Hepatocyte (in vitro differentiated cells): ENCODE results near the gene RRM1. TPM values are rescaled to one million over a fixed set of nuclear protein-coding genes. Genes with fewer than 3 reads are reported as not detected.

Experiments
- DNase-seq: peaks from one replicate; pipeline ENCODE4 v3.0.0-alpha.2; 2016; ENCODE audit warnings: low spot score
- H2AFZ ChIP-seq: fragments of 200-600 bp; sonication (generic); 2 replicates; pipeline ENCODE4 v1.6.0; 2016; ENCODE audit warnings: antibody characterized with exemption, mild to moderate bottlenecking
- H3K27ac ChIP-seq: fragments of 200-600 bp; sonication (generic); 2 replicates; pipeline ENCODE4 v1.5.1; 2016; ENCODE audit warnings: mild to moderate bottlenecking
- H3K27me3 ChIP-seq: fragments of 200-600 bp; sonication (generic); 2 replicates; pipeline ENCODE4 v1.6.1; 2016
- H3K36me3 ChIP-seq: fragments of 200-600 bp; sonication (generic); replicated peaks from 2 replicates; pipeline ENCODE4 v1.5.1; 2016; ENCODE audit warnings: low read depth; ENCODE audit not compliant: insufficient read depth
- H3K4me1 ChIP-seq: fragments of 200-600 bp; sonication (generic); 2 replicates; pipeline ENCODE4 v1.5.1; 2016; ENCODE audit warnings: mild to moderate bottlenecking, moderate library complexity; ENCODE audit not compliant: insufficient read depth
- H3K4me2 ChIP-seq: fragments of 200-600 bp; sonication (generic); 2 replicates; pipeline ENCODE4 v1.6.0; 2016
- H3K4me3 ChIP-seq: fragments of 200-600 bp; sonication (generic); 2 replicates; pipeline ENCODE4 v1.5.1; 2016; ENCODE audit warnings: mild to moderate bottlenecking
- H3K79me2 ChIP-seq: fragments of 200-600 bp; sonication (generic); 2 replicates; pipeline ENCODE4 v1.6.0; 2017; ENCODE audit warnings: mild to moderate bottlenecking
- H3K9me2 ChIP-seq: fragments of 200-600 bp; sonication (generic); replicated peaks from 2 replicates; pipeline ENCODE4 v1.6.0; 2017; ENCODE audit warnings: mild to moderate bottlenecking; ENCODE audit not compliant: insufficient read depth
- H3K9me3 ChIP-seq: fragments of 200-600 bp; sonication (generic); 2 replicates; pipeline ENCODE4 v1.5.1; 2016; ENCODE audit warnings: low read depth, mild to moderate bottlenecking
- H4K20me1 ChIP-seq: fragments of 200-600 bp; sonication (generic); 2 replicates; pipeline ENCODE4 v1.6.0; 2016; ENCODE audit warnings: mild to moderate bottlenecking; ENCODE audit not compliant: insufficient read depth, poor library complexity, severe bottlenecking
- CTCF ChIP-seq: fragments of 200-600 bp; sonication (generic); IDR thresholded peaks from 2 replicates; pipeline ENCODE4 v1.5.1; 2016; ENCODE audit warnings: antibody characterized with exemption, mild to moderate bottlenecking; ENCODE audit not compliant: poor library complexity
- EZH2 ChIP-seq: fragments of 200-600 bp; sonication (generic); IDR thresholded peaks from 2 replicates; pipeline ENCODE4 v1.6.1; 2016; ENCODE audit warnings: antibody characterized with exemption, mild to moderate bottlenecking, borderline replicate concordance
- EZH2phosphoT487 ChIP-seq: fragments of 200-600 bp; sonication (generic); IDR thresholded peaks from one replicate; pipeline ENCODE4 v1.6.1; 2018; ENCODE audit warnings: antibody characterized with exemption, mild to moderate bottlenecking, low read depth, moderate library complexity; ENCODE audit not compliant: unreplicated experiment, severe bottlenecking
- WGBS: methylation state at CpG from one replicate; pipeline ENCODE4 v1.1.6; 2016; ENCODE audit warnings: low lambda C conversion rate; ENCODE audit errors: missing lambda C conversion rate; 5-methylcytosine and 5-hydroxymethylcytosine counted together
- polyA plus RNA-seq: library from polyadenylated mRNA; unstranded; fragments of >200 nt; fragmentation: Nextera tagmentation; extraction: Ambion mirVana; gene quantifications from 2 replicates; pipeline ENCODE4 v1.2.1, GENCODE V29; 2016
- total RNA-seq: library from RNA; depleted of rRNA; stranded (reverse); fragments of >200 nt; gene quantifications from 2 replicates; pipeline ENCODE4 v1.2.3, GENCODE V29; 2014

RRM1 gene
- total and polyA plus RNA-seq, 2 experiments from 2014 or later, result 25.9 to 34.5 TPM

- no peaks in the 10 kb centered on the region for H3K36me3 ChIP-seq
- H3K79me2 ChIP-seq, result no peaks in the 10 kb centered on the region
- no peak overlapping the region for H3K4me2 ChIP-seq
- H4K20me1 ChIP-seq, result no peaks in the 10 kb centered on the region
- TF ChIP-seq EZH2 (no peak), CTCF (no peak), EZH2phosphoT487 (no peak)
- no peak for DNase-seq
- H2AFZ ChIP-seq, result no peak overlapping the region
- no peak overlapping the region for H3K4me3 ChIP-seq
- no peaks in the 10 kb centered on the region for H3K9me2 ChIP-seq
- no peak overlapping the region for H3K27ac ChIP-seq
- H3K4me1 ChIP-seq, result peaks cover 7% of the 10 kb centered on the region
- no peaks in the 10 kb centered on the region for H3K27me3 ChIP-seq
- no peaks in the 10 kb centered on the region for H3K9me3 ChIP-seq
- 78% methylated on average over 5 of the region's 5 CpGs for WGBS
These were observed 27.7 kb upstream of the RRM1 start for GRCh38 chr11:4066910-4067309.

DNA sequence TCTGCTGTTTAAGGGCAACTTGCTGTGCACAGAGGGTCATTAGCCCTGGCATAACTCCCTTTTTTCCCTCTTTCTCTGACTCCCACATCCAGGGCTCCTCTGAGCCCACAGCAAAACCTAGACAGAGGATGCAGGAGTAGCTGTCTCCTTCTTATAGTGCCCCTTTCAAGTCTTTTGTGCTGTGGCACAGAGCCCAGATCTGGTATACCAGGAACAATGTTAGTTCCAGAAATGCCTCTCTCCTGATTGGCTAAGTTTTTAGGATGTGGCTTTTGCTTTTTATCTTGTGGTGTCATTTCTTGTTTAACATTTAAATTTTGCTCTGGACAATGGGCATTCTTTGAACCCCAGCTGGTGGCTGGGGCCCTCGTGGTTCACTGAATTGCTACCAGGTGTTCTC lies 25.6 kb upstream of the RRM1 start:
- no peaks in the 10 kb centered on the region for H3K9me2 ChIP-seq
- H4K20me1 ChIP-seq, result no peaks in the 10 kb centered on the region
- H3K4me1 ChIP-seq, result peaks cover 4% of the 10 kb centered on the region
- H2AFZ ChIP-seq, result no peak overlapping the region
- H3K4me2 ChIP-seq, result no peak overlapping the region
- WGBS, result 87% methylated on average over 1 of the region's 1 CpG
- H3K27me3 ChIP-seq, result no peaks in the 10 kb centered on the region
- no peak for DNase-seq
- no peaks in the 10 kb centered on the region for H3K36me3 ChIP-seq
- no peaks in the 10 kb centered on the region for H3K9me3 ChIP-seq
- H3K79me2 ChIP-seq, result no peaks in the 10 kb centered on the region
- TF ChIP-seq CTCF (no peak), EZH2phosphoT487 (no peak), EZH2 (no peak)
- H3K4me3 ChIP-seq, result no peak overlapping the region
- no peak overlapping the region for H3K27ac ChIP-seq

DNA sequence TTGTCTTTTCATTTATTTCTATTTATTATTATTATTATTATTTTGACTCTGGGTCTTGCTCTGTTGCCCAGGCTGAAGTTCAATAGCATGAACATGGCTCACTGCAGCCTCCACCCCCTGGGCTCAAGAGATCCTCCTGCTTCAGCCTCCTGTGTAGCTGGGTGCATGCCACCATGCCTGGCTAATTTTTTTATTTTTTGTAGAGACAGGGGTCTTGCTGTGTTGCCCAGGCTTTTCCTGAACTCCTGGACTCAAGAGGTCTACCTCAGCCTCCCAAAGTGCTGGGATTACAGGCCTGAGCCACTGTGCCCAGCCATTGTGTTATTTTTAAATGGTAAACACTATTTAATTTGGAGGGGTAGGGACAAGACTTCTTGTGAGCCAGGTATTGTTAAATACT lies 23.3 kb upstream of the RRM1 start:
- no peak overlapping the region for H2AFZ ChIP-seq
- H3K4me3 ChIP-seq, result no peak overlapping the region
- H3K4me1 ChIP-seq, result peaks cover 4% of the 10 kb centered on the region
- no peaks in the 10 kb centered on the region for H3K36me3 ChIP-seq
- H3K79me2 ChIP-seq, result no peaks in the 10 kb centered on the region
- DNase-seq, result no peak
- H3K27ac ChIP-seq, result peak overlapping the region; percentile 4
- H4K20me1 ChIP-seq, result no peaks in the 10 kb centered on the region
- no peaks in the 10 kb centered on the region for H3K9me3 ChIP-seq
- no peak overlapping the region for H3K4me2 ChIP-seq
- no peaks in the 10 kb centered on the region for H3K27me3 ChIP-seq
- no peaks in the 10 kb centered on the region for H3K9me2 ChIP-seq
- TF ChIP-seq EZH2 (no peak), CTCF (no peak), EZH2phosphoT487 (no peak)

DNA sequence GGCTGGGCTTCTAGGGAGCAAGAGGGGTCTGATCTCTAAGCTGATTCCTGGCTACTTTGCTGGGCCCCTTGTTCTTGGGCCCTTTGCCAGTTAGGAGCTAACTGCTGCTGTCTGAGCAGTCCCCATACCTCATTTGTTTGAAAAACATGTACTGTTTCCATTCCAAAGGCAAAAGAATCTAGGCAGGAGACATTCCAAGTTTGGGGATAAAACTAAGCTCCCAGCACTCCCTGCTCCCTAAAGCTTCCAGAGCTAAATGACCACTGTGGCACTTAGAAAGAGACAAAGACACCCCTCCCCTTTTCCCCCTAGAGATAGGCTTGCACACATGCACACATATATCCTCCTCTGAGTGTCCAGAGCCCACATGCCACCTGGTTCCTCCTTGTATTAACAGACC lies 22.7 kb upstream of the RRM1 start:
- peak; percentile 16 for DNase-seq
- Histone ChIP-seq H3K4me3 (no peak overlapping the region), H3K4me1 (peaks cover 4% of the 10 kb centered on the region), H2AFZ (peak overlapping the region; percentile 8), H3K9me3 (no peaks in the 10 kb centered on the region), H3K27ac (peak overlapping the region; percentile 4), H3K9me2 (no peaks in the 10 kb centered on the region), H3K36me3 (no peaks in the 10 kb centered on the region), H3K4me2 (no peak overlapping the region), H4K20me1 (no peaks in the 10 kb centered on the region), H3K27me3 (no peaks in the 10 kb centered on the region), H3K79me2 (no peaks in the 10 kb centered on the region)
- no peak for TF ChIP-seq EZH2
- TF ChIP-seq CTCF, result no peak
- no peak for TF ChIP-seq EZH2phosphoT487
